Gastroesophageal sphincter (tissue), 3 donors: ENCODE measurements around the gene PRDM15.

Experiments used
- EP300 ChIP-seq: sonication (generic); formaldehyde crosslinking; IDR thresholded peaks from one replicate; pipeline ENCODE4 v1.6.1; 2017; ENCODE audit warnings: antibody characterized with exemption, mild to moderate bottlenecking
- POLR2A ChIP-seq, 2 donors: fragments of 450-650 bp; IDR thresholded peaks; one replicate each; pipeline ENCODE4 v1.6.1; 2017; ENCODE audit warnings: antibody characterized with exemption in 2 of 2, mild to moderate bottlenecking in 2 of 2, moderate library complexity in 1 of 2
- POLR2AphosphoS5 ChIP-seq: sonication (generic); formaldehyde crosslinking; IDR thresholded peaks from one replicate; pipeline ENCODE4 v1.6.1; 2017; ENCODE audit warnings: antibody characterized with exemption
- TF ChIP-seq, protein P1 (sequence below), 4 experiments: fragments of 200-600 bp in 2 of 4; fragments of 450-650 bp in 2 of 4; sonication (generic) in 1 of 4; IDR thresholded peaks; one replicate each; pipeline ENCODE4 v1.5.1; 2017 to 2019; ENCODE audit warnings: antibody characterized with exemption in 4 of 4, mild to moderate bottlenecking in 2 of 4, moderate library complexity in 2 of 4

GRCh38 chr21:41925767-41926116 is 46.6 kb upstream of the PRDM15 start:
- TF ChIP-seq, protein P1, sequence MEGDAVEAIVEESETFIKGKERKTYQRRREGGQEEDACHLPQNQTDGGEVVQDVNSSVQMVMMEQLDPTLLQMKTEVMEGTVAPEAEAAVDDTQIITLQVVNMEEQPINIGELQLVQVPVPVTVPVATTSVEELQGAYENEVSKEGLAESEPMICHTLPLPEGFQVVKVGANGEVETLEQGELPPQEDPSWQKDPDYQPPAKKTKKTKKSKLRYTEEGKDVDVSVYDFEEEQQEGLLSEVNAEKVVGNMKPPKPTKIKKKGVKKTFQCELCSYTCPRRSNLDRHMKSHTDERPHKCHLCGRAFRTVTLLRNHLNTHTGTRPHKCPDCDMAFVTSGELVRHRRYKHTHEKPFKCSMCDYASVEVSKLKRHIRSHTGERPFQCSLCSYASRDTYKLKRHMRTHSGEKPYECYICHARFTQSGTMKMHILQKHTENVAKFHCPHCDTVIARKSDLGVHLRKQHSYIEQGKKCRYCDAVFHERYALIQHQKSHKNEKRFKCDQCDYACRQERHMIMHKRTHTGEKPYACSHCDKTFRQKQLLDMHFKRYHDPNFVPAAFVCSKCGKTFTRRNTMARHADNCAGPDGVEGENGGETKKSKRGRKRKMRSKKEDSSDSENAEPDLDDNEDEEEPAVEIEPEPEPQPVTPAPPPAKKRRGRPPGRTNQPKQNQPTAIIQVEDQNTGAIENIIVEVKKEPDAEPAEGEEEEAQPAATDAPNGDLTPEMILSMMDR (IDR thresholded peaks at IDR 0.05): no peak
- TF ChIP-seq POLR2A (IDR thresholded peaks at IDR 0.05): no peak
- no peak for TF ChIP-seq POLR2AphosphoS5
- no peak for TF ChIP-seq EP300
